Measurements from ENCODE around the gene DEDD. TPM values are rescaled to one million over a fixed set of nuclear protein-coding genes. Genes with fewer than 3 reads are reported as not detected.

DEDD gene
- total and polyA plus RNA-seq, 2 of the 13 experiments (the other 11 are each of a cell fraction or from before 2014, with no cell fraction given) = 12.6 to 27.8 TPM

DNA sequence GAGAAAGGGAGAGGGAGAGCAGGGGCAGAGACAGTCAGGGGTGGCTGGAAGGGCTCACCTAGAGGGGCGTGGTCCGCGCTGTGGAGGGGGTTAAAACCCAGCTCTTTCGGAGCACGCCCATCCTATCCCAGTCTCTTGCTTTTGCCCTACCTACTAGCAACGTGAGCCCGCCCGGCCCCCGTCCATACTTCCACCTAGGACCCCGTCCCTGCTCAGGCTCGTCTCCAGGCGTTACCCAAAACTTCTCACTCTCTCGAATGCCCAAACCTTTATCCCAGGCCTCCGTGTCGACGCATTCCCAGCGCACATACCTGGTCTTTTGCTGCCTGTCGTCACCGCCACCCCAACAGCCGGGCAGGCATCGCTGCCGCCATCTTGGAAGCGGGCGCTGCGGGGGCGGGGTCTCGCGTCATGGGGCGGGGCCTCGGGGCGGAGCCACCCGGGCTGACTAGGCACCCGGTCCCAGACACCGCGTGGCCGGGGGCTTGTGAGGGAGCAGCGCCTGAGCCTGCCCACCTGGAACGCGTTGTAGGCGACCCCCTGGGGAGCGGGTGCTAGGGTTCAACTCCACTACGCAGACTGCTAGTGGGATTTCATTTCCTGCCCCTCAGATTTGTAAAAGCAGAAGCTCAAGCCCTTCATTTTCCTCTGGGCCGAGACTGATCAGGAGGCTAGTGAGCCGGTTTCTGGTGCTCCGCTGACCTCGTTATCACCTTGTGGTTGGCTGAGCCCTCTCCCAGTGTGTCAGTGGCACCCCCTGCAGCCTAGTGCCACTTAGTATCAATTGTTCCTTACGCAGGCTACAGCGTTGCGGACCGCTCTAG is 44.9 kb upstream of the DEDD start, which contains the start of gene B4GALT3 (continued):
- TF ChIP-seq, protein P1, sequence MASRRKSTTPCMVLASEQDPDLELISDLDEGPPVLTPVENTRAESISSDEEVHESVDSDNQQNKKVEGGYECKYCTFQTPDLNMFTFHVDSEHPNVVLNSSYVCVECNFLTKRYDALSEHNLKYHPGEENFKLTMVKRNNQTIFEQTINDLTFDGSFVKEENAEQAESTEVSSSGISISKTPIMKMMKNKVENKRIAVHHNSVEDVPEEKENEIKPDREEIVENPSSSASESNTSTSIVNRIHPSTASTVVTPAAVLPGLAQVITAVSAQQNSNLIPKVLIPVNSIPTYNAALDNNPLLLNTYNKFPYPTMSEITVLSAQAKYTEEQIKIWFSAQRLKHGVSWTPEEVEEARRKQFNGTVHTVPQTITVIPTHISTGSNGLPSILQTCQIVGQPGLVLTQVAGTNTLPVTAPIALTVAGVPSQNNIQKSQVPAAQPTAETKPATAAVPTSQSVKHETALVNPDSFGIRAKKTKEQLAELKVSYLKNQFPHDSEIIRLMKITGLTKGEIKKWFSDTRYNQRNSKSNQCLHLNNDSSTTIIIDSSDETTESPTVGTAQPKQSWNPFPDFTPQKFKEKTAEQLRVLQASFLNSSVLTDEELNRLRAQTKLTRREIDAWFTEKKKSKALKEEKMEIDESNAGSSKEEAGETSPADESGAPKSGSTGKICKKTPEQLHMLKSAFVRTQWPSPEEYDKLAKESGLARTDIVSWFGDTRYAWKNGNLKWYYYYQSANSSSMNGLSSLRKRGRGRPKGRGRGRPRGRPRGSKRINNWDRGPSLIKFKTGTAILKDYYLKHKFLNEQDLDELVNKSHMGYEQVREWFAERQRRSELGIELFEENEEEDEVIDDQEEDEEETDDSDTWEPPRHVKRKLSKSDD (CRISPR knock-in tag; IDR thresholded peaks at IDR 0.05; ENCODE audit: low read depth) = peak; percentile 95
- TF ChIP-seq, protein P2, sequence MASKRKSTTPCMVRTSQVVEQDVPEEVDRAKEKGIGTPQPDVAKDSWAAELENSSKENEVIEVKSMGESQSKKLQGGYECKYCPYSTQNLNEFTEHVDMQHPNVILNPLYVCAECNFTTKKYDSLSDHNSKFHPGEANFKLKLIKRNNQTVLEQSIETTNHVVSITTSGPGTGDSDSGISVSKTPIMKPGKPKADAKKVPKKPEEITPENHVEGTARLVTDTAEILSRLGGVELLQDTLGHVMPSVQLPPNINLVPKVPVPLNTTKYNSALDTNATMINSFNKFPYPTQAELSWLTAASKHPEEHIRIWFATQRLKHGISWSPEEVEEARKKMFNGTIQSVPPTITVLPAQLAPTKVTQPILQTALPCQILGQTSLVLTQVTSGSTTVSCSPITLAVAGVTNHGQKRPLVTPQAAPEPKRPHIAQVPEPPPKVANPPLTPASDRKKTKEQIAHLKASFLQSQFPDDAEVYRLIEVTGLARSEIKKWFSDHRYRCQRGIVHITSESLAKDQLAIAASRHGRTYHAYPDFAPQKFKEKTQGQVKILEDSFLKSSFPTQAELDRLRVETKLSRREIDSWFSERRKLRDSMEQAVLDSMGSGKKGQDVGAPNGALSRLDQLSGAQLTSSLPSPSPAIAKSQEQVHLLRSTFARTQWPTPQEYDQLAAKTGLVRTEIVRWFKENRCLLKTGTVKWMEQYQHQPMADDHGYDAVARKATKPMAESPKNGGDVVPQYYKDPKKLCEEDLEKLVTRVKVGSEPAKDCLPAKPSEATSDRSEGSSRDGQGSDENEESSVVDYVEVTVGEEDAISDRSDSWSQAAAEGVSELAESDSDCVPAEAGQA (IDR thresholded peaks at IDR 0.05; ENCODE audit: low read depth) = peak; percentile 91
- TF ChIP-seq, protein P2 (CRISPR knock-in tag; IDR thresholded peaks at IDR 0.05; ENCODE audit: borderline replicate concordance) = no peak
- TF ChIP-seq FOXC1 (CRISPR knock-in tag; IDR thresholded peaks at IDR 0.05; ENCODE audit: borderline replicate concordance) (peak; percentile 34; the same call in 1 of the 2 replicates), NKX3-1 (CRISPR knock-in tag; IDR thresholded peaks at IDR 0.05) (peak; percentile 61; the same call in 1 of the 2 replicates), ZBTB42 (CRISPR knock-in tag; IDR thresholded peaks at IDR 0.05) (no peak; the same call in 1 of the 2 replicates), SNAI1 (CRISPR knock-in tag; IDR thresholded peaks at IDR 0.05; ENCODE audit: borderline replicate concordance) (peak; percentile 98), MAZ (IDR thresholded peaks at IDR 0.05; ENCODE audit: borderline replicate concordance, low read depth, low read length) (peak; percentile 43; the same call in 1 of the 2 replicates), MAZ (CRISPR knock-in tag; IDR thresholded peaks at IDR 0.05; ENCODE audit: low read depth) (peak; percentile 81), ZNF451 (CRISPR knock-in tag; IDR thresholded peaks at IDR 0.05) (no peak), CREM (IDR thresholded peaks at IDR 0.05) (peak; percentile 42), CREM (CRISPR knock-in tag; IDR thresholded peaks at IDR 0.05) (peak; percentile 4; the same call in 1 of the 2 replicates), ZNF292 (CRISPR knock-in tag; IDR thresholded peaks at IDR 0.05; ENCODE audit: borderline replicate concordance, low read depth) (no peak), XRCC5 (optimal IDR thresholded peaks at IDR 0.05; ENCODE audit: low read length) (no peak), RBM39 (IDR thresholded peaks at IDR 0.05; ENCODE audit: low read depth, low read length, poor library complexity, severe bottlenecking) (peak; percentile 48)
- TF ChIP-seq, protein P3, sequence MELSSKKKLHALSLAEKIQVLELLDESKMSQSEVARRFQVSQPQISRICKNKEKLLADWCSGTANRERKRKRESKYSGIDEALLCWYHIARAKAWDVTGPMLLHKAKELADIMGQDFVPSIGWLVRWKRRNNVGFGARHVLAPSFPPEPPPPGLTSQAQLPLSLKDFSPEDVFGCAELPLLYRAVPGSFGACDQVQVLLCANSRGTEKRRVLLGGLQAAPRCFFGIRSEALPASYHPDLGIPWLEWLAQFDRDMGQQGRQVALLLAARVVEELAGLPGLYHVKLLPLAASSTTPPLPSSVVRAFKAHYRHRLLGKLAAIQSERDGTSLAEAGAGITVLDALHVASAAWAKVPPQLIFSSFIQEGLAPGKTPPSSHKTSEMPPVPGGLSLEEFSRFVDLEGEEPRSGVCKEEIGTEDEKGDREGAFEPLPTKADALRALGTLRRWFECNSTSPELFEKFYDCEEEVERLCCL (CRISPR knock-in tag; IDR thresholded peaks at IDR 0.05; ENCODE audit: borderline replicate concordance) = peak; percentile 43; the same call in 1 of the 2 replicates
- TF ChIP-seq, protein P4, sequence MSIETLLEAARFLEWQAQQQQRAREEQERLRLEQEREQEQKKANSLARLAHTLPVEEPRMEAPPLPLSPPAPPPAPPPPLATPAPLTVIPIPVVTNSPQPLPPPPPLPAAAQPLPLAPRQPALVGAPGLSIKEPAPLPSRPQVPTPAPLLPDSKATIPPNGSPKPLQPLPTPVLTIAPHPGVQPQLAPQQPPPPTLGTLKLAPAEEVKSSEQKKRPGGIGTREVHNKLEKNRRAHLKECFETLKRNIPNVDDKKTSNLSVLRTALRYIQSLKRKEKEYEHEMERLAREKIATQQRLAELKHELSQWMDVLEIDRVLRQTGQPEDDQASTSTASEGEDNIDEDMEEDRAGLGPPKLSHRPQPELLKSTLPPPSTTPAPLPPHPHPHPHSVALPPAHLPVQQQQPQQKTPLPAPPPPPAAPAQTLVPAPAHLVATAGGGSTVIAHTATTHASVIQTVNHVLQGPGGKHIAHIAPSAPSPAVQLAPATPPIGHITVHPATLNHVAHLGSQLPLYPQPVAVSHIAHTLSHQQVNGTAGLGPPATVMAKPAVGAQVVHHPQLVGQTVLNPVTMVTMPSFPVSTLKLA (IDR thresholded peaks at IDR 0.05) = peak; percentile 40

All from HepG2 (cell line).